HepG2 (cell line): Measurements from ENCODE around the gene SCYGR2. TPM values are rescaled to one million over a fixed set of nuclear protein-coding genes. Genes with fewer than 3 reads are reported as not detected.

Experiments
- ARID2 ChIP-seq: sonication (generic); formaldehyde crosslinking; IDR thresholded peaks from 2 replicates; pipeline ENCODE4 v1.8.1; 2022; ENCODE audit warnings: mild to moderate bottlenecking, missing genetic modification reagents, borderline replicate concordance
- EHMT2 ChIP-seq: fragments of 200-600 bp; sonication (generic); IDR thresholded peaks from 2 replicates; pipeline ENCODE4 v1.7.0; 2017; ENCODE audit warnings: antibody characterized with exemption, low read depth, low read length, borderline replicate concordance
- ERF ChIP-seq: IDR thresholded peaks from 2 replicates; pipeline ENCODE4 v1.6.1; 2018; ENCODE audit warnings: missing biosample characterization, missing genetic modification reagents
- HMG20B ChIP-seq: conservative IDR thresholded peaks from 2 replicates; pipeline ENCODE4 v1.6.1; 2016; ENCODE audit warnings: missing genetic modification reagents, missing compliant biosample characterization
- MBD4 ChIP-seq: IDR thresholded peaks from 2 replicates; pipeline ENCODE4 v1.6.1; 2012; ENCODE audit warnings: low read length, inconsistent platforms, borderline replicate concordance
- NR2C2 ChIP-seq: sonication (generic); formaldehyde crosslinking; IDR thresholded peaks from 2 replicates; pipeline ENCODE4 v1.4.0; 2020; ENCODE audit warnings: missing genetic modification reagents, mild to moderate bottlenecking, moderate library complexity, borderline replicate concordance
- YEATS4 ChIP-seq: sonication (generic); formaldehyde crosslinking; IDR thresholded peaks from 2 replicates; pipeline ENCODE4 v1.4.0; 2020; ENCODE audit warnings: missing genetic modification reagents, borderline replicate concordance
- ZEB1 ChIP-seq: IDR thresholded peaks from 2 replicates; pipeline ENCODE4 v1.6.1; 2012; ENCODE audit warnings: mild to moderate bottlenecking, low read depth, inconsistent platforms; ENCODE audit not compliant: insufficient replicate concordance
- ZKSCAN1 ChIP-seq: fragments of 150-350 bp; IDR thresholded peaks from 2 replicates; pipeline ENCODE4 v1.6.1; 2014; ENCODE audit warnings: low read length
- ZKSCAN5 ChIP-seq: sonication (generic); formaldehyde crosslinking; IDR thresholded peaks from 2 replicates; pipeline ENCODE4 v1.5.1; 2020; ENCODE audit warnings: mild to moderate bottlenecking, missing genetic modification reagents
- ZNF556 ChIP-seq: sonication (generic); formaldehyde crosslinking; IDR thresholded peaks from 2 replicates; pipeline ENCODE4 v1.4.0; 2020; ENCODE audit warnings: mild to moderate bottlenecking, missing genetic modification reagents, borderline replicate concordance
- polyA plus RNA-seq, 8 experiments: library from polyadenylated mRNA; depleted of rRNA in 3 of 8; stranded (reverse) in 7 of 8; unstranded in 1 of 8; fragments of >200 nt; fragmentation: Illumina TruSeq in 4 of 8; extraction: Trizol in 4 of 8; gene quantifications; 2 replicates each; pipeline versions ENCODE4 v1.2.1 to v1.2.3, GENCODE V29; 2011 to 2016; ENCODE audit warnings: low read depth in 4 of 8, missing spikeins in 1 of 8, mixed read lengths in 1 of 8; ENCODE audit not compliant: insufficient read depth in 1 of 8
- total RNA-seq, 5 experiments: library from RNA; depleted of rRNA; stranded (reverse); fragments of >200 nt; fragmentation: Illumina TruSeq; extraction: Trizol; gene quantifications; 2 replicates each; pipeline ENCODE4 v1.2.3, GENCODE V29; 2016; ENCODE audit warnings: low read depth in 1 of 5
- TF ChIP-seq, protein P1 (sequence below): sonication (generic); formaldehyde crosslinking; IDR thresholded peaks from 2 replicates; pipeline ENCODE4 v1.4.0; 2020; ENCODE audit warnings: missing genetic modification reagents, borderline replicate concordance
- TF ChIP-seq, protein P2 (sequence below): IDR thresholded peaks from 2 replicates; pipeline ENCODE4 v1.6.1; 2016; ENCODE audit warnings: low read depth
- TF ChIP-seq, protein P3 (sequence below): sonication (generic); formaldehyde crosslinking; IDR thresholded peaks from 2 replicates; pipeline ENCODE4 v1.4.0; 2020; ENCODE audit warnings: low read depth, missing genetic modification reagents
- TF ChIP-seq, protein P4 (sequence below): sonication (generic); formaldehyde crosslinking; IDR thresholded peaks from 2 replicates; pipeline ENCODE4; 2020; ENCODE audit warnings: missing genetic modification reagents, mild to moderate bottlenecking, borderline replicate concordance

SCYGR2 gene
- total and polyA plus RNA-seq, 2 of the 13 experiments (the other 11 are each of a cell fraction or from before 2014, with no cell fraction given) = not detected

- TF ChIP-seq ZKSCAN1 (no peak), MBD4 (no peak), EHMT2 (peak; percentile 89; the same call in 1 of the 2 replicates), ZKSCAN5 (CRISPR knock-in tag) (no peak), HMG20B (peak; percentile 89), ZEB1 (no peak), ERF (0 out of 2 replicates have a peak, but pooled peaks have one; percentile 17), ARID2 (CRISPR knock-in tag) (peak; percentile 75; the same call in 1 of the 2 replicates), ZNF556 (no peak), YEATS4 (CRISPR knock-in tag) (no peak), NR2C2 (CRISPR knock-in tag) (no peak)
- TF ChIP-seq, protein P1, sequence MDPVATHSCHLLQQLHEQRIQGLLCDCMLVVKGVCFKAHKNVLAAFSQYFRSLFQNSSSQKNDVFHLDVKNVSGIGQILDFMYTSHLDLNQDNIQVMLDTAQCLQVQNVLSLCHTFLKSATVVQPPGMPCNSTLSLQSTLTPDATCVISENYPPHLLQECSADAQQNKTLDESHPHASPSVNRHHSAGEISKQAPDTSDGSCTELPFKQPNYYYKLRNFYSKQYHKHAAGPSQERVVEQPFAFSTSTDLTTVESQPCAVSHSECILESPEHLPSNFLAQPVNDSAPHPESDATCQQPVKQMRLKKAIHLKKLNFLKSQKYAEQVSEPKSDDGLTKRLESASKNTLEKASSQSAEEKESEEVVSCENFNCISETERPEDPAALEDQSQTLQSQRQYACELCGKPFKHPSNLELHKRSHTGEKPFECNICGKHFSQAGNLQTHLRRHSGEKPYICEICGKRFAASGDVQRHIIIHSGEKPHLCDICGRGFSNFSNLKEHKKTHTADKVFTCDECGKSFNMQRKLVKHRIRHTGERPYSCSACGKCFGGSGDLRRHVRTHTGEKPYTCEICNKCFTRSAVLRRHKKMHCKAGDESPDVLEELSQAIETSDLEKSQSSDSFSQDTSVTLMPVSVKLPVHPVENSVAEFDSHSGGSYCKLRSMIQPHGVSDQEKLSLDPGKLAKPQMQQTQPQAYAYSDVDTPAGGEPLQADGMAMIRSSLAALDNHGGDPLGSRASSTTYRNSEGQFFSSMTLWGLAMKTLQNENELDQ = no peak
- TF ChIP-seq, protein P2, sequence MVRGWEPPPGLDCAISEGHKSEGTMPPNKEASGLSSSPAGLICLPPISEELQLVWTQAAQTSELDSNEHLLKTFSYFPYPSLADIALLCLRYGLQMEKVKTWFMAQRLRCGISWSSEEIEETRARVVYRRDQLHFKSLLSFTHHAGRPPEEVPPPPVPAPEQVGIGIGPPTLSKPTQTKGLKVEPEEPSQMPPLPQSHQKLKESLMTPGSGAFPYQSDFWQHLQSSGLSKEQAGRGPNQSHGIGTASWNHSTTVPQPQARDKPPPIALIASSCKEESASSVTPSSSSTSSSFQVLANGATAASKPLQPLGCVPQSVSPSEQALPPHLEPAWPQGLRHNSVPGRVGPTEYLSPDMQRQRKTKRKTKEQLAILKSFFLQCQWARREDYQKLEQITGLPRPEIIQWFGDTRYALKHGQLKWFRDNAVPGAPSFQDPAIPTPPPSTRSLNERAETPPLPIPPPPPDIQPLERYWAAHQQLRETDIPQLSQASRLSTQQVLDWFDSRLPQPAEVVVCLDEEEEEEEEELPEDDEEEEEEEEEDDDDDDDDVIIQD (CRISPR knock-in tag) = peak; percentile 67; the same call in 1 of the 2 replicates
- TF ChIP-seq, protein P3, sequence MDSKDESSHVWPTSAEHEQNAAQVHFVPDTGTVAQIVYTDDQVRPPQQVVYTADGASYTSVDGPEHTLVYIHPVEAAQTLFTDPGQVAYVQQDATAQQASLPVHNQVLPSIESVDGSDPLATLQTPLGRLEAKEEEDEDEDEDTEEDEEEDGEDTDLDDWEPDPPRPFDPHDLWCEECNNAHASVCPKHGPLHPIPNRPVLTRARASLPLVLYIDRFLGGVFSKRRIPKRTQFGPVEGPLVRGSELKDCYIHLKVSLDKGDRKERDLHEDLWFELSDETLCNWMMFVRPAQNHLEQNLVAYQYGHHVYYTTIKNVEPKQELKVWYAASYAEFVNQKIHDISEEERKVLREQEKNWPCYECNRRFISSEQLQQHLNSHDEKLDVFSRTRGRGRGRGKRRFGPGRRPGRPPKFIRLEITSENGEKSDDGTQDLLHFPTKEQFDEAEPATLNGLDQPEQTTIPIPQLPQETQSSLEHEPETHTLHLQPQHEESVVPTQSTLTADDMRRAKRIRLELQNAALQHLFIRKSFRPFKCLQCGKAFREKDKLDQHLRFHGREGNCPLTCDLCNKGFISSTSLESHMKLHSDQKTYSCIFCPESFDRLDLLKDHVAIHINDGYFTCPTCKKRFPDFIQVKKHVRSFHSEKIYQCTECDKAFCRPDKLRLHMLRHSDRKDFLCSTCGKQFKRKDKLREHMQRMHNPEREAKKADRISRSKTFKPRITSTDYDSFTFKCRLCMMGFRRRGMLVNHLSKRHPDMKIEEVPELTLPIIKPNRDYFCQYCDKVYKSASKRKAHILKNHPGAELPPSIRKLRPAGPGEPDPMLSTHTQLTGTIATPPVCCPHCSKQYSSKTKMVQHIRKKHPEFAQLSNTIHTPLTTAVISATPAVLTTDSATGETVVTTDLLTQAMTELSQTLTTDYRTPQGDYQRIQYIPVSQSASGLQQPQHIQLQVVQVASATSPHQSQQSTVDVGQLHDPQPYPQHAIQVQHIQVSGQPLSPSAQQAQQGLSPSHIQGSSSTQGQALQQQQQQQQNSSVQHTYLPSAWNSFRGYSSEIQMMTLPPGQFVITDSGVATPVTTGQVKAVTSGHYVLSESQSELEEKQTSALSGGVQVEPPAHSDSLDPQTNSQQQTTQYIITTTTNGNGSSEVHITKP = peak; percentile 55
- TF ChIP-seq, protein P4, sequence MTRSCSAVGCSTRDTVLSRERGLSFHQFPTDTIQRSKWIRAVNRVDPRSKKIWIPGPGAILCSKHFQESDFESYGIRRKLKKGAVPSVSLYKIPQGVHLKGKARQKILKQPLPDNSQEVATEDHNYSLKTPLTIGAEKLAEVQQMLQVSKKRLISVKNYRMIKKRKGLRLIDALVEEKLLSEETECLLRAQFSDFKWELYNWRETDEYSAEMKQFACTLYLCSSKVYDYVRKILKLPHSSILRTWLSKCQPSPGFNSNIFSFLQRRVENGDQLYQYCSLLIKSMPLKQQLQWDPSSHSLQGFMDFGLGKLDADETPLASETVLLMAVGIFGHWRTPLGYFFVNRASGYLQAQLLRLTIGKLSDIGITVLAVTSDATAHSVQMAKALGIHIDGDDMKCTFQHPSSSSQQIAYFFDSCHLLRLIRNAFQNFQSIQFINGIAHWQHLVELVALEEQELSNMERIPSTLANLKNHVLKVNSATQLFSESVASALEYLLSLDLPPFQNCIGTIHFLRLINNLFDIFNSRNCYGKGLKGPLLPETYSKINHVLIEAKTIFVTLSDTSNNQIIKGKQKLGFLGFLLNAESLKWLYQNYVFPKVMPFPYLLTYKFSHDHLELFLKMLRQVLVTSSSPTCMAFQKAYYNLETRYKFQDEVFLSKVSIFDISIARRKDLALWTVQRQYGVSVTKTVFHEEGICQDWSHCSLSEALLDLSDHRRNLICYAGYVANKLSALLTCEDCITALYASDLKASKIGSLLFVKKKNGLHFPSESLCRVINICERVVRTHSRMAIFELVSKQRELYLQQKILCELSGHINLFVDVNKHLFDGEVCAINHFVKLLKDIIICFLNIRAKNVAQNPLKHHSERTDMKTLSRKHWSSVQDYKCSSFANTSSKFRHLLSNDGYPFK = no peak
Observed at GRCh38 chr2:227643990-227644551, 45.4 kb downstream of the SCYGR2 start (continued).
